ENCODE results near the gene TLCD2.
A peak's percentile ranks its signal among the peaks of the same experiment; 100 is the strongest.

Gene TLCD2

DNA sequence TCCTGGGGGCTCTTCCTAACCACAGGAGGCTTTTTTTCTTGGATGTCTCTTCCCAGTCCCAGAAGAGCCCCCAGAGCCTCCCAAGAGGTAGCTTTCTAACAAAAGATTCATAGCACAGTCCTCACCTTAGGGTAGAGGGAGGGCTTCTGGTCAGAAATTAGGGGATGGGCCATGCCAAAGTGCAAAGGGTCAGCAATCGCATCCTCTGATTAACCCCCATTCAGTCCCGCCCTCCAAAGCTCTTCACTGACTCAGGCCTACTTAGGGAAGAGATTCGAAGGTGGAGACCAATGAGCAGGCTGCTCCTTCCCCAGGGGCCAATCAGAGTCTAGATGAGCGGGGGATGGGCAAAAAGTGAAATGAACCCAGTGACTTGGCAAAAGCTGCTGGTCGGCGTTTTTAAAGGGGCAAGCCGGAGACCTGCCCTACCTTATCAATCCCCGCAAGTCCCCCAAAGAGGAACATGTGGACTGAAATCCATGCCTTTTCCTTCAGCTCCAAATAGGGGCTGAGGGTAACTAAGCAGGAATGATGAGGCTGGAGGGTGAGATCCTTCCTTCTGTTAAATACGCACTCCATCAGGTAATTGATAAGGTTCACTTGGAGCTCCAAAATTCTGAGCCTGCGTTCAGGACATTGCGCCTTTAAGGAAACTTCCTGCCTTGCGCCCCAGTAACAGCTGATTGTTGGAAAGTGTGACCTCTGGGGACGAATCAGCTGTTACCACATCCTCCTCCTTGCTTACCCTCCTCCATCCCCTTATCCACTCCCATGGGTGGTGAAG lies 6.9 kb upstream of the TLCD2 start:
- Histone ChIP-seq H3K79me1 (ENCODE audit: low read depth, low read length) (peaks cover 2% of the 10 kb centered on the region), H3K27ac (replicated peaks; ENCODE audit: low read length) (peak overlapping the region; percentile 99), H2BK120ac (ENCODE audit: low read depth, low read length) (peak overlapping the region; percentile 77), H4K91ac (ENCODE audit: low read depth, low read length, poor library complexity) (no peak overlapping the region), H2AFZ (ENCODE audit: low read length) (peak overlapping the region; percentile 89), H3K27me3 (ENCODE audit: control insufficient read depth in 3 of 3, insufficient read depth in 3 of 3, low read depth in 1 of 3, low read length in 3 of 3) (no peaks in the 10 kb centered on the region), H3K23ac (ENCODE audit: low read depth, low read length, poor library complexity) (no peak overlapping the region), H3K4ac (ENCODE audit: low read length) (no peak overlapping the region), H2BK15ac (ENCODE audit: low read length) (peak overlapping the region; percentile 20), H3K4me1 (ENCODE audit: control insufficient read depth in 2 of 2, insufficient read depth in 1 of 2, low read depth in 1 of 2, low read length in 2 of 2) (peaks cover 15 to 23% of the 10 kb centered on the region in 2 donors), H3K4me2 (ENCODE audit: insufficient read depth, low read length, poor library complexity, severe bottlenecking) (peak overlapping the region; percentile 82), H3K9ac (ENCODE audit: low read depth, low read length, poor library complexity) (peak overlapping the region; percentile 67), H3K9me3 (replicated peaks in 1 of 2; ENCODE audit: control insufficient read depth in 2 of 2, insufficient read depth in 1 of 2, low read depth in 1 of 2, low read length in 2 of 2) (no peaks in the 10 kb centered on the region), H2BK12ac (ENCODE audit: low read length) (no peak overlapping the region), H3K18ac (ENCODE audit: low read length) (peak overlapping the region; percentile 95), H3K4me3 (ENCODE audit: low read length in 2 of 2) (peak overlapping the region; percentile 65 to 86), H3K36me3 (replicated peaks in 1 of 2; ENCODE audit: control insufficient read depth in 2 of 2, insufficient read depth in 2 of 2, low read length in 2 of 2) (no peaks in the 10 kb centered on the region), H2BK5ac (ENCODE audit: low read length) (peak overlapping the region; percentile 94), H4K8ac (ENCODE audit: low read depth, low read length) (no peak overlapping the region), H3K14ac (ENCODE audit: low read length) (no peak overlapping the region), H2AK5ac (ENCODE audit: low read depth, low read length) (no peak overlapping the region)
- no CpG with 5 or more reads among the region's 13 CpGs for WGBS, 2 donors (ENCODE audit: extremely low coverage in 2 of 2, insufficient read length in 2 of 2, insufficient replicate concordance in 1 of 2)
- DNase-seq (ENCODE audit: low spot score): peak; percentile 98

DNA sequence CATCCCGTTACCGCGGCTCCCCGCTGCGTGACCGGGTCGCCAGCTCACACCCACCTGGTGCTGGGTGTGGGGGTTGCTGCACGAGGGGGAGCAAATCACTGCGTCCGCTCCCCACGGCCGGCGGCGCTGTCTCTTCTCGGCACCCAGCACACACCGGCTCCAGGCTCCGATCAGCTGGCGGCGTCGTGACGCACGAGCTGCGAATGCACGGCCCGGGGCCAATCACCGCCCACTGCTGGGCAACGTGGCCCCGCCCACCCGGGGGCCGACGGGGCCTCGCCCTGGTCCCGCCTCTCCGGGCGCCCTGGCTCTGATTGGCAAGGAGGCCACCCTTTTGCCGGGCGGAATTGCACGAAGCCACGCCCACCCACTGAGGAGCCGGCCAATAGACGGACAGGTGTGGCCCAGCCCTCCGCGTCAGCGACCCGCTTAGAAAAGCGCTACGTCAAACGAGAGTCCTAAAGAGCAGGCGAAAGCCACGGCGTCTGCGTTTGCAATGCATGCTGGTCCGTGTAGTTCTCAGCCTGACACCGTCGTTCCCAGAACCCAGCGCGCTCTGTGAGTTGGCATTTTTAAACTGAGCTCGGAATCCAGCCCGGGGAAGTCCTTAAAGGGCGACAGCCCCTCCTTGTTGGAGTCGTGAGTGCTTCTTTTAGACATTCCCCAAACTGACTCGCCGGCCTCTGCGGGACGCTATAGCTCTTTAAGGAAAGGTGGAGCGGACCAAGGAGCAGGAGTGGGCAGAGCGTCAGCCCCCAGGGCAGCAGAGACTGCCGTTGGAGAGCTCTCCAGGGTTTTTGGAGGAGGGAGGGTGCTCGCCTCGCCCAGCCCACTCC lies 6.1 kb upstream of the TLCD2 start:
- no peaks in the 10 kb centered on the region for H3K9me3 ChIP-seq (replicated peaks in 1 of 2; ENCODE audit: control insufficient read depth in 2 of 2, insufficient read depth in 1 of 2, low read depth in 1 of 2, low read length in 2 of 2)
- H4K8ac ChIP-seq (ENCODE audit: low read depth, low read length): no peak overlapping the region
- peaks cover 15 to 23% of the 10 kb centered on the region in 2 donors for H3K4me1 ChIP-seq (ENCODE audit: control insufficient read depth in 2 of 2, insufficient read depth in 1 of 2, low read depth in 1 of 2, low read length in 2 of 2)
- H2BK15ac ChIP-seq (ENCODE audit: low read length): peak overlapping the region; percentile 20
- H4K91ac ChIP-seq (ENCODE audit: low read depth, low read length, poor library complexity): no peak overlapping the region
- H3K4me3 ChIP-seq (ENCODE audit: low read length in 2 of 2): peak overlapping the region; percentile 67 to 94
- H3K14ac ChIP-seq (ENCODE audit: low read length): no peak overlapping the region
- H3K27me3 ChIP-seq (ENCODE audit: control insufficient read depth in 3 of 3, insufficient read depth in 3 of 3, low read depth in 1 of 3, low read length in 3 of 3): no peaks in the 10 kb centered on the region
- no peaks in the 10 kb centered on the region for H3K36me3 ChIP-seq (replicated peaks in 1 of 2; ENCODE audit: control insufficient read depth in 2 of 2, insufficient read depth in 2 of 2, low read length in 2 of 2)
- peak overlapping the region; percentile 95 for H3K18ac ChIP-seq (ENCODE audit: low read length)
- H3K4me2 ChIP-seq (ENCODE audit: insufficient read depth, low read length, poor library complexity, severe bottlenecking): peak overlapping the region; percentile 99
- peak overlapping the region; percentile 77 for H2BK120ac ChIP-seq (ENCODE audit: low read depth, low read length)
- H3K9ac ChIP-seq (ENCODE audit: low read depth, low read length, poor library complexity): peak overlapping the region; percentile 65
- peak overlapping the region; percentile 89 for H2AFZ ChIP-seq (ENCODE audit: low read length)
- H3K27ac ChIP-seq (replicated peaks; ENCODE audit: low read length): peak overlapping the region; percentile 99
- peak; percentile 100 for DNase-seq (ENCODE audit: low spot score)
- H2BK12ac ChIP-seq (ENCODE audit: low read length): no peak overlapping the region
- H3K79me1 ChIP-seq (ENCODE audit: low read depth, low read length): peaks cover 2% of the 10 kb centered on the region
- WGBS, 2 donors (ENCODE audit: extremely low coverage in 2 of 2, insufficient read length in 2 of 2, insufficient replicate concordance in 1 of 2): no CpG with 5 or more reads among the region's 70 CpGs
- H2AK5ac ChIP-seq (ENCODE audit: low read depth, low read length): no peak overlapping the region
- H3K4ac ChIP-seq (ENCODE audit: low read length): no peak overlapping the region
- H3K23ac ChIP-seq (ENCODE audit: low read depth, low read length, poor library complexity): peak overlapping the region; percentile 98
- H2BK5ac ChIP-seq (ENCODE audit: low read length): peak overlapping the region; percentile 90

DNA sequence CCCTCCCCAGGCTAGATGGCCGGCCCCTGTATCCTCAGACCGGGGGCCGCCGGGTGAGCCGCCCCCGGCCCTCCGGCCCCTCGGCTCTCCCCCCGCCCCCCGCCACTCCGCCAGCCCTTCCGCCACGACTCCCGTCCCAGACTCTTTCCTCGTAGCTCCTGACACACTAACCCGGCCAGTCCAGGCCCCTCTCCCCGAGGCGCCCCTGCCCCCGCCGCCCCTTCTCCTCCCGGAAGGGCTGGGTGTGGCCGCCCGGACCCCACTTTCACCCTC lies 5.6 kb upstream of the TLCD2 start:
- Histone ChIP-seq H2AFZ (ENCODE audit: low read length) (peak overlapping the region; percentile 82), H3K4me1 (ENCODE audit: control insufficient read depth in 2 of 2, insufficient read depth in 1 of 2, low read depth in 1 of 2, low read length in 2 of 2) (peaks cover 17 to 23% of the 10 kb centered on the region in 2 donors), H3K14ac (ENCODE audit: low read length) (peak overlapping the region; percentile 85), H2BK15ac (ENCODE audit: low read length) (no peak overlapping the region), H3K4ac (ENCODE audit: low read length) (no peak overlapping the region), H3K9ac (ENCODE audit: low read depth, low read length, poor library complexity) (no peak overlapping the region), H3K79me1 (ENCODE audit: low read depth, low read length) (peaks cover 2% of the 10 kb centered on the region), H3K18ac (ENCODE audit: low read length) (peak overlapping the region; percentile 63), H4K8ac (ENCODE audit: low read depth, low read length) (no peak overlapping the region), H2BK5ac (ENCODE audit: low read length) (no peak overlapping the region), H3K23ac (ENCODE audit: low read depth, low read length, poor library complexity) (peak overlapping the region; percentile 98), H2BK120ac (ENCODE audit: low read depth, low read length) (no peak overlapping the region), H3K4me3 (ENCODE audit: low read length in 2 of 2) (peak overlapping the region; percentile 67 to 94), H4K91ac (ENCODE audit: low read depth, low read length, poor library complexity) (no peak overlapping the region), H3K27me3 (ENCODE audit: control insufficient read depth in 3 of 3, insufficient read depth in 3 of 3, low read depth in 1 of 3, low read length in 3 of 3) (peaks cover 0 to 2% (median 0%) of the 10 kb centered on the region in 3 experiments), H2AK5ac (ENCODE audit: low read depth, low read length) (no peak overlapping the region), H2BK12ac (ENCODE audit: low read length) (no peak overlapping the region), H3K36me3 (replicated peaks in 1 of 2; ENCODE audit: control insufficient read depth in 2 of 2, insufficient read depth in 2 of 2, low read length in 2 of 2) (no peaks in the 10 kb centered on the region), H3K9me3 (replicated peaks in 1 of 2; ENCODE audit: control insufficient read depth in 2 of 2, insufficient read depth in 1 of 2, low read depth in 1 of 2, low read length in 2 of 2) (no peaks in the 10 kb centered on the region), H3K27ac (replicated peaks; ENCODE audit: low read length) (no peak overlapping the region), H3K4me2 (ENCODE audit: insufficient read depth, low read length, poor library complexity, severe bottlenecking) (peak overlapping the region; percentile 99)
- no peak for DNase-seq (ENCODE audit: low spot score)
- no CpG with 5 or more reads among the region's 23 CpGs for WGBS, 2 donors (ENCODE audit: extremely low coverage in 2 of 2, insufficient read length in 2 of 2, insufficient replicate concordance in 1 of 2)

All from neuronal stem cell (in vitro differentiated cells).